ENCODE data around the gene PLIN5.
A peak's percentile ranks its signal among the peaks of the same experiment; 100 is the strongest.
"Not testable (repeated sequence)": the region's sequence is repeated elsewhere in the genome, so short reads cannot be mapped to it uniquely, and the experiment has no call there.

The PLIN5 gene

GRCh38 chr19:4541806-4542145, 6.8 kb upstream of the PLIN5 start:
- DNase-seq, result not testable (repeated sequence)

GRCh38 chr19:4541114-4541805, 6.2 kb upstream of the PLIN5 start:
- DNase-seq, result no peak

GRCh38 chr19:4539693-4540581, 4.9 kb upstream of the PLIN5 start, which contains the start of gene LRG1:
Gene LRG1 (minus strand): TSS chr19:4540036. CDS start chr19:4540013, 23 bp downstream.
- no peak for DNase-seq

DNA sequence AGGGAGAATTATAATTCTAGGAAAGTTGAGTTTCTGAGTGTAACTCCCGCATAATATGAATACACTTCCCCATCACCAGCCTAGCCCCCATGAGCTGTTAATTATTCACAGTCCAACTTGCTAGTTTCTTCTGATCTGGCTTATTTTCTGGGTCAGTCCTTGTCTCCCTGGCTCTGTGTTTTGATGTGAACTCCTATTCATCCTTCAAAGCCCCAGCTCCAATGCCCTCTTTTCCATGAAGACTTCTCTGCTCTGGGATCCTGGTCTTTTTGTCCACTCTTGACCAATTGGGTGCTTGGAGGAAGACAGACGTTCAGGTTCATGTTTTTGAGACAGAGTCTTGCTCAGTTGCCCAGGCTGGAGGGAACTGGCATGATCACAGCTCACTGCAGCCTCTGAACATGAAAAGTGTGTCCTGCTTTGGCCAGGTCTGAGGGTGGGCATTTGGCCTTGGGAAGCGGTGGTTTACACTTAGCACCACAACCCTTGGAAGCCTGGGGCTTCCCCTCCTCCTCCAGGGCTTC, 4.2 kb upstream of the PLIN5 start:
- no peak for DNase-seq

DNA sequence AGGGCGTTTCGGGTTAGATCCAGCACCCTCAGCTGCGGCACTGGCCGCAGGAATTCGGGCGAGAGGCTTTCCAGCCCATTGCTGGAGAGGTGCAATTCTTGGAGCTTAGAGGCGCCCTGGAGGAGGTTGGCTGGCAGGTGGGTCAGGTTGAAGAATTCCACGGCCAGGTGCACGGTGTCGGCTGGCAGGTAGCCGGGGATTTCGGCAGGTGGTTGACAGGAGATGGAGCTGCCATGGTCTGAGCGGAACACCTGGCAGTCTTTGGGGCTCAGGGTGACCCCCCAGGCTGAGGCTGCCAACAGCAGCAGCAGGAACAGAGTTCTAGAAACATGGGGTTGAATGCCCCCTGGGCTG, 3.6 kb upstream of the PLIN5 start:
- peak; percentile 34 for DNase-seq

GRCh38 chr19:4537953-4538600, 3.1 kb upstream of the PLIN5 start:
- no peak for DNase-seq

DNA sequence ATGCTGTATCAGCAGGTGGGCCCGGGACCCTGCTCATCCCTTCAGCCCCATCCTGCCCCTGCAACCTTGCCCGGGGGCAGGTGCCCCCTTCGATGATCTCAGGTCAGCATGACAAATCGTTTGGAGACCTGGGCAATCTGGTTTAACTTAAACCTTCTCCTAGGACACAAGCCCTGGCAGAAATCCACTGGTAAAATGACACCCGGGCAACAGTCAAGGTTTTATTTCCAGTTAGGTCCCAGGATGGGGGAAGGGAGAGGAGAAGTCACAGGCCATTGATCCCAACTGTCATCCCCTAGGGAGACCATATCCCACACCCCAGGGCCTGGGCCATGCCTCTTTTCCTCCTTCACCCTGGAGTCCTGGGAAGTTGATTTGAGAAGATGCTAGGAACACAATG, 1.8 kb upstream of the PLIN5 start:
- no peak for DNase-seq

- no peak for DNase-seq
These were observed 1.1 kb downstream of the PLIN5 start for GRCh38 chr19:4533835-4534424.

GRCh38 chr19:4533334-4533733, 1.7 kb downstream of the PLIN5 start:
- no peak for DNase-seq

DNA sequence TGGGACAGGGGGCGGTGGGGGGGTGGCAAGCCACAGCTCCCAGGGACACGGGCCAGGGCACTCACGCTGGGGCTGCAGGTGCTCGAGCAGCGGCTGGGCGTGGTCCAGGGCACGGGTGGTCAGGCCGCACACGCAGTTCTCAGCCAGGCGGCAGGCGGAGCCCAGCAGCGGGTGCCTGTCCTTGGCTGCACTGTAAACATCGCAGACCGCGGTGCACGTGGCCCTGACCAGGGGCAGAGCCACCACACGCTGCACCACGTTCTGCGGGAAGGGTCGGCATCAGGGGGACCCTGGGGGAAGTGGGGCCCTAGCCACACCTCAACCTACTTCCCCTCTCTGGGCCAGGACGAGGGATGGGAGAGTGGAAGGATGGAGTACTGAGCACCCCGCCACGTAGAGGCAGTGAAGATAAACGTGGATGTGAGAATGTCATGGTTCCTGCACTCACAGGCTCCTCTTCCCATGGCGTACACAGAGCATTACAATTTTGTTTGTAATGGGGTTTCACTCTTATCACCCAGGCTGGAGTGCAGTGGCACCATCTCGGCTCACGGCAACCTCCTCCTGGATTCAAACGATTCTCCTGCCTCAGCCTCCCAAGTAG, 3.4 kb downstream of the PLIN5 start:
- peak; percentile 59 for DNase-seq

DNA sequence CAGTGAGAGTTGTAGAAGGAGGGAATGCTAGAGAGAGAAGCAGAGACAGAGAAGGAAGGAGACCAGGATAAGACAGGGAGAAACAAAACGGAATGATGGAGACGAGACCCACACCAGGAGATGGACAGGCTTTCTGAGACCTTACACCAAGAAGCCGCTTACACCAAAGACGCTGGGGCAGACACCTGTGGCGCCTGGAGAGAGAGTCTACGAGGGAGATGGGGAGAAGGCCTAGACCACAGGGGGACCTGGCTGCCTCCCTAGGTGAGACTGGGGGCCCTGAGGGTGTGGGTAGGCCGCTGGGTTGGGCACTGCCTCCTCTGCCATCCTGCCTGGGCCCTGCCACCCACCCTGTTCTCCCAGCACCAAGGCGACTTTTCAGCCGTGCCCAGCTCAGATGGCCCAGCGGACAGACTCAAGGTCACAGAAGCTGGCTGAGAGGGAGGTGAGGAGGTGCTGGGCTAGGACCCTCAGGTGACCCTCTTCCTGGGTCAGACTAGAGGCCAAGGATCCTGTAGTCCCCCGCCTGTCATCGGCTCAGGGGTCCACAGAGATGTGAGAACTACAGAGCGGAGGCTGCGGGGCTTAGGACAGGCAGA, 5.0 kb downstream of the PLIN5 start:
- no peak for DNase-seq

DNA sequence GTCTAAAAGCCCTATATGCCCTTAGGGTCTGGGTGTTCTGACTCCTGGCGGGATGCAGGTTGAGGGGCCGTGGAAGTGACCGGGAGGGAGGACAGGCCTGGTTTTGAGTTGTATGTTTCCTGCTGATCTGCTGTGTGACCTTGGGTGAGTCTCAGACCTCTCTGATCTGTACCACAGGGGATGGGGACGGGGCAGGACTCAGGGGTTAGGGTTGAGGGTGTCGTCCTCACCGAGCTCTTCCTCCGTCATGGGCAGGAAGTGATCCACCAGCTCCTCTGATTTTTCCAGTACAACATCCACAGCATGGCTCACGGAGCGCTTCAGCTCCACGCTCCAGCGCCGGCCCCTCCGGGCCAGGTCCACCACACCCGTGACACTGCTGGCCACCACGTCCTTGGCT, 6.2 kb downstream of the PLIN5 start:
- no peak for DNase-seq

- DNase-seq, result not testable (repeated sequence)
These were observed 7.6 kb downstream of the PLIN5 start for GRCh38 chr19:4527377-4527776.

GRCh38 chr19:4525563-4526002, 9.4 kb downstream of the PLIN5 start:
- no peak for DNase-seq

GRCh38 chr19:4524808-4525562, 10.0 kb downstream of the PLIN5 start:
- peak; percentile 79 for DNase-seq

GRCh38 chr19:4523306-4524110, 11.5 kb downstream of the PLIN5 start:
- peak; percentile 40 for DNase-seq

DNA sequence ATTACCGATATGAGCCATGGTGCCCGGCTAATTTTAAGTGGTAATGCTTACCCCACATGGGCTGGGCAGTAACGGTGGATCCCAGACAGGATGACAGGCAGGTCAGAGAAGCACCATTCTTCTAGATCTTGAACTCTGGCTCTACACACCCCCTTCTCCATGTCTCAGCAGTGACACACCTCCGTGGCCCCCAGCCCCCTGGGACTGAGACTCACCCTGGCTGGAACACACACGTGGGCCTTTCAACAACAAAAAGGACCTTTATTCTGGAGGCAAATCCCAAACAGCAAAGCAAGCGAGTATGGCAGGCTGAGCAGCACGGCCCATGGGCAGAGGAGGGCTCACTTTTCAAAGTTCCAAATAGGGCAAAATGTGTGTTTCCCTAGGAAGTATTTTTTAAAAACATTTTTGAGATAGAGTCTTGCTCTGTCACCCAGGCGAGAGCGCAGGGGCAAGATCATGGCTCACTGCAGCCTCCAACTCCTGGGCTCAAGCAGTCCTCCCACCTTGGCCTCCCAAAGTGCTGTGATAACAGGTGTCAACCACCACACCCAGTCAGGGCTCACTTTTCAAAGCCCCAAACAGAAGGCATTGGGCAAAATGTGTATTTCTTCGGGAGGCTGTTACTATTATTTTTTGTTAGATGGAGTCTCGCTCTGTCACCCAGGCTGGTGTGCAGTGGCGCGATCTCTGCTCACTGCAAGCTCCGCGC, 12.6 kb downstream of the PLIN5 start:
- no peak for DNase-seq

DNA sequence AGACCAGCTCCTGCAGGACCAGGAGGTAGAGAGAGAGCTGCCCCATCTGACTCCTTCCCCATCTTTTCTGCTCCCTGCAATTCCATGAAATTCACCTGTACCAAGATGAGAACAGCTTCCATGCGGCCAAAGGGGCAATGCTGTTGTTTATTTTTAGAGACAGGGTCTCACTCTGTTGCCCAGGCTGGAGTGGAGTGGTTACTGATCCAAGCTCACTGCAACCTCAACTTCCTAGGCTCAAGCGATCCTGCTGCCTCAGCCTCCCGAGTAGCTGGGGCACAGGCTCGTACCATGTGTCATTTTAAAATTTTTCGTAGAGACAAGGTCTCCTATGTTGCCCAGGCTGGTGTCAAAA, 13.2 kb downstream of the PLIN5 start:
- DNase-seq, result no peak

DNA sequence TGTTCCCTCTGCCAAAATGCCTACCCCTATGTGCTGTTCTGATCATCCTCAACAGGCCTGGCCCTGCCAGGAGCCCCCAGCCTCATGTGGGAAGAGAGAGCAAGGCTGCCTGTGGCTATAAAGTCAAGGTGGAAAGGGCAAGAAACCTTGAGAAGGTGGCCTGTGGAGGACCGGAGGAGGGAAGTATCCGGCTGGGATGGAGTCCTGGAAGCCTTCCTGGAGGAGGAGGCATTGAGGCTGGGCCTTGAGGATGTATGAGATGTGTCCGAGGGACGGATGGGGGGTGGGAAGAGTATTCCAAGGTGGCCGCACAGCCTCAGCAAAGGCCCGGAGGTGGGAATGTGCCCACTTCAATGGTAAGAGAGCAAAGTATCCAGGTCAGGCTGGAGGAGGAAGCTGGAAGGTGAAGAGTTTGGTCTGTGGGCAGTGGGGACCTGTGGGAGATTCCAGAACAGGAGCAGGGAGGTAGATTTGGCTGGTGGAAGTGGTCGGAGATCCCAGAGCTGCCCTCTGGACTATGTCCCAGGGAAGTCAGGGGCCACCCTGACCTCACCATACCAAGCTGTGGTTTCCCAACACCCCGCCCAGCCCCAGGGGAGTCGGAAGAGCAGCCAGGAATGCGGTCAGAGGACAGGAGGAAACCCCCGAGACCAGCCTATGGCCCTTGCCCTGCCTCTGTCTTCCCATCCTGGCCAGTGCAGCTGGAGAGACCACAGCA, 13.7 kb downstream of the PLIN5 start:
- no peak for DNase-seq
